ENCODE measurements around the gene ALOXE3.

- TF ChIP-seq CTCF (IDR thresholded peaks at IDR 0.05; ENCODE audit: borderline replicate concordance, extremely low read depth, low read length, poor library complexity, severe bottlenecking) (peak; percentile 86), EZH2 (IDR thresholded peaks at IDR 0.05; ENCODE audit: borderline replicate concordance, low read depth, low read length, severe bottlenecking) (no peak)
Measured at GRCh38 chr17:8118769-8119580, 661 bp upstream of the ALOXE3 start.

All from DND-41 (cell line).